ENCODE measurements around the gene CASP3. TPM values are rescaled to one million over a fixed set of nuclear protein-coding genes. Genes with fewer than 3 reads are reported as not detected.
A peak's percentile ranks its signal among the peaks of the same experiment; 100 is the strongest.
"Not testable (repeated sequence)": the region's sequence is repeated elsewhere in the genome, so short reads cannot be mapped to it uniquely, and the experiment has no call there.

The CASP3 gene
- polyA plus RNA-seq, 1 donor: 53.4 TPM

- H3K36me3 ChIP-seq (ENCODE audit: control insufficient read depth, insufficient read depth, low read length): peaks cover 46% of the 10 kb centered on the region
- no peak overlapping the region for H3K4me3 ChIP-seq (ENCODE audit: low read length)
- no peaks in the 10 kb centered on the region for H3K27me3 ChIP-seq (ENCODE audit: control insufficient read depth, insufficient read depth, low read length)
- peaks cover 7% of the 10 kb centered on the region for H3K4me1 ChIP-seq (ENCODE audit: control insufficient read depth, insufficient read depth, low read length)
- DNase-seq: no peak
- WGBS (ENCODE audit: insufficient coverage, low lambda C conversion rate): 100% methylated on average over 1 of the region's 3 CpGs
- H3K9me3 ChIP-seq (ENCODE audit: control insufficient read depth, low read depth, low read length): peaks cover 4% of the 10 kb centered on the region
- no peak overlapping the region for H3K27ac ChIP-seq (ENCODE audit: low read length)
Measured at GRCh38 chr4:184641022-184641421, 8.2 kb downstream of the CASP3 start.

- peak overlapping the region; percentile 35 for H3K27ac ChIP-seq (ENCODE audit: low read length)
- no CpG with 5 or more reads among the region's 4 CpGs for WGBS (ENCODE audit: insufficient coverage, low lambda C conversion rate)
Measured at GRCh38 chr4:184636897-184637296, 12.3 kb downstream of the CASP3 start.

DNA sequence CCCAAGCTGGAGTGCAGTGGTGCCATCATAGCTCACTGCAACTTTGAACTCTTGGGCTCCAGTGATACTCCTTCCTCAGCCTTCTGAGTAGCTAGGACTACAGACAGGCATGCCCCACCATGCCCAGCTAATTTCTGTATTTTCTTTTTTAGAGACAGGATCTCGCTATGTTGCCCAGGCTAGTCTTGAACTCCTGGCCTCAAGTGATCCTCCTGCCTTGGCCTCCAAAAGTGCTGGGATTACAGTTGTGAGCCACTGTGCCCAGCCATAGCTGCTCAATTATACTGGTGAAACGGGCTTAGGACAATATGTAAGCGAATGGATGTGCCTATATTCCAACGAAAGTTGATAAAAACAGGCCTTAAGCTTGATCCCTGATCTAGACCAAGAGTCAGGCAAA, 13.1 kb downstream of the CASP3 start:
- peaks cover 3% of the 10 kb centered on the region for H3K4me1 ChIP-seq (ENCODE audit: control insufficient read depth, insufficient read depth, low read length)
- DNase-seq: no peak
- no peak overlapping the region for H3K4me3 ChIP-seq (ENCODE audit: low read length)
- peak overlapping the region; percentile 35 for H3K27ac ChIP-seq (ENCODE audit: low read length)
- peaks cover 4% of the 10 kb centered on the region for H3K9me3 ChIP-seq (ENCODE audit: control insufficient read depth, low read depth, low read length)
- WGBS (ENCODE audit: insufficient coverage, low lambda C conversion rate): no CpG with 5 or more reads among the region's 4 CpGs
- H3K36me3 ChIP-seq (ENCODE audit: control insufficient read depth, insufficient read depth, low read length): peaks cover 55% of the 10 kb centered on the region
- no peaks in the 10 kb centered on the region for H3K27me3 ChIP-seq (ENCODE audit: control insufficient read depth, insufficient read depth, low read length)

More at GRCh38 chr4:184636897-184637296, 12.3 kb downstream of the CASP3 start:
- Histone ChIP-seq H3K36me3 (ENCODE audit: control insufficient read depth, insufficient read depth, low read length) (peaks cover 57% of the 10 kb centered on the region), H3K4me3 (ENCODE audit: low read length) (no peak overlapping the region), H3K9me3 (ENCODE audit: control insufficient read depth, low read depth, low read length) (peaks cover 4% of the 10 kb centered on the region), H3K4me1 (ENCODE audit: control insufficient read depth, insufficient read depth, low read length) (peaks cover 3% of the 10 kb centered on the region), H3K27me3 (ENCODE audit: control insufficient read depth, insufficient read depth, low read length) (no peaks in the 10 kb centered on the region)
- DNase-seq: no peak

DNA sequence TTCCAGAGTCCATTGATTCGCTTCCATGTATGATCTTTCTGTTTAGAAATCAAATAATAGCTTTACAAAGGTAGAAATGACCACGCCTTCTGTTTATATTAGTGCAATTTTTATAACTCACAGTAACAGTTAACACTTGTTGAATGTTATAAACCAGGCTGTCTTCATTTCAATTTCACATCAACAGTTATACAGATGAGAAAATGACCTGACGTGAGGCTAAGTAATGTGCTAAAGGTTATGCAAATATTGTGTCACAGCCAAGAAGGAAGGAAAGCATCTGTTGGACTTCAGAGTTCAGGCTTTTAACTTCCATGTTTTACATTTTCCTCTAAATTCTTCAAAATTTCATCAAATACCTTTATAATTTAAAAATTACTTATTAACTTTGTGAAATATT, 13.9 kb downstream of the CASP3 start:
- peaks cover 61% of the 10 kb centered on the region for H3K36me3 ChIP-seq (ENCODE audit: control insufficient read depth, insufficient read depth, low read length)

GRCh38 chr4:184632842-184633241, 16.4 kb downstream of the CASP3 start:
- no peaks in the 10 kb centered on the region for H3K27me3 ChIP-seq (ENCODE audit: control insufficient read depth, insufficient read depth, low read length)
- no peak overlapping the region for H3K4me3 ChIP-seq (ENCODE audit: low read length)
- H3K36me3 ChIP-seq (ENCODE audit: control insufficient read depth, insufficient read depth, low read length): peaks cover 65% of the 10 kb centered on the region
- no peak overlapping the region for H3K27ac ChIP-seq (ENCODE audit: low read length)
- peaks cover 4% of the 10 kb centered on the region for H3K9me3 ChIP-seq (ENCODE audit: control insufficient read depth, low read depth, low read length)
- no peak for DNase-seq
- no CpG with 5 or more reads among the region's 1 CpG for WGBS (ENCODE audit: insufficient coverage, low lambda C conversion rate)
- H3K4me1 ChIP-seq (ENCODE audit: control insufficient read depth, insufficient read depth, low read length): peaks cover 3% of the 10 kb centered on the region

More for the DNA sequence above, 13.9 kb downstream of the CASP3 start:
- peaks cover 4% of the 10 kb centered on the region for H3K9me3 ChIP-seq (ENCODE audit: control insufficient read depth, low read depth, low read length)
- DNase-seq: peak; percentile 28 to 69
- no peak overlapping the region for H3K4me3 ChIP-seq (ENCODE audit: low read length)
- H3K27me3 ChIP-seq (ENCODE audit: control insufficient read depth, insufficient read depth, low read length): no peaks in the 10 kb centered on the region
- WGBS (ENCODE audit: insufficient coverage, low lambda C conversion rate): 51% methylated on average over 2 of the region's 3 CpGs
- H3K4me1 ChIP-seq (ENCODE audit: control insufficient read depth, insufficient read depth, low read length): peaks cover 3% of the 10 kb centered on the region
- H3K27ac ChIP-seq (ENCODE audit: low read length): peak overlapping the region; percentile 35

GRCh38 chr4:184628103-184628502, 21.1 kb downstream of the CASP3 start:
- Histone ChIP-seq H3K4me1 (ENCODE audit: control insufficient read depth, insufficient read depth, low read length) (peaks cover 9% of the 10 kb centered on the region), H3K36me3 (ENCODE audit: control insufficient read depth, insufficient read depth, low read length) (peaks cover 37% of the 10 kb centered on the region), H3K27me3 (ENCODE audit: control insufficient read depth, insufficient read depth, low read length) (no peaks in the 10 kb centered on the region), H3K27ac (ENCODE audit: low read length) (no peak overlapping the region), H3K9me3 (ENCODE audit: control insufficient read depth, low read depth, low read length) (no peaks in the 10 kb centered on the region), H3K4me3 (ENCODE audit: low read length) (no peak overlapping the region)
- WGBS (ENCODE audit: insufficient coverage, low lambda C conversion rate): no CpG with 5 or more reads among the region's 4 CpGs
- no peak for DNase-seq

DNA sequence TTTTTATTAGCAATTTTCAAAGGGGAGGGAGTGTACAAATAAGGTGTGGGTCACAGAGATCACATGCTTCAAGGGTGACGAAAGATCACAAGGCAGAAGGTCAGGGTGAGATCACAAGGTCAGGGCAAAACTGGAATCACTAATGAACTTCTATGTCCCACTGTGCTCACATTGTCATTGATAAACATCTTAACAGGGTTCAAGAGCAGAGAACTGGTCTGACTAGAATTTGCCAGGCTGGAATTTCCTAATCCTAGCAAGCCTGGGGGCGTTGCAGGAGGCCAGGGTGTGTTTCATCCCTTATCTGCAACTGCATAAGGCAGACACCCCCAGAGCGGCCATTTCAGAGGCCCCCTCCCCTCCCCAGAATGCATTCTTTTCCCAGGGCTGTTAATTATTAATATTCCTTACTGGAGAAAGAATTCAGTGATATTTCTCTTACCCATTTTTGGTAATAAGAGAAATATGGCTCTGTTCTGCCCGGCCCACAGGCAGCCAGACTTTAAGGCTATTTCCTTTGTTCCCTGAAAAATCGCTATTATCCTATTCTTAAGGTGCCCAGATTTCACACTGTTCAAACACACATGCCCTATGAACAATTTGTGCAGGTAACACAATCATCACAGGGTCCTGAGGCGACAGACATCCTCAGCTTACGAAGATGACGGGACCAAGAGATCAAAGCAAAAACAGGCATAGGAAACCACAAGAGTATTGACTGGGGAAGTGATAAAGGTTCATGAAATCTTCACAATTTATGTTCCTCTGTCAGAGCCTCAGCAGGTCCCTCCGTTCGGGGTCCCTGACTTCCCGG, 23.3 kb downstream of the CASP3 start:
- not testable (repeated sequence) for H3K27me3 ChIP-seq (ENCODE audit: control insufficient read depth, insufficient read depth, low read length); H3K4me3 ChIP-seq (ENCODE audit: low read length); H3K9me3 ChIP-seq (ENCODE audit: control insufficient read depth, low read depth, low read length)
- 48% methylated on average over 3 of the region's 11 CpGs for WGBS (ENCODE audit: insufficient coverage, low lambda C conversion rate)
- peak overlapping the region; percentile 84 for H3K27ac ChIP-seq (ENCODE audit: low read length)
- peak; percentile 61 to 79 for DNase-seq
- peaks cover 30% of the 10 kb centered on the region for H3K36me3 ChIP-seq (ENCODE audit: control insufficient read depth, insufficient read depth, low read length)
- H3K4me1 ChIP-seq (ENCODE audit: control insufficient read depth, insufficient read depth, low read length): peaks cover 13% of the 10 kb centered on the region

DNA sequence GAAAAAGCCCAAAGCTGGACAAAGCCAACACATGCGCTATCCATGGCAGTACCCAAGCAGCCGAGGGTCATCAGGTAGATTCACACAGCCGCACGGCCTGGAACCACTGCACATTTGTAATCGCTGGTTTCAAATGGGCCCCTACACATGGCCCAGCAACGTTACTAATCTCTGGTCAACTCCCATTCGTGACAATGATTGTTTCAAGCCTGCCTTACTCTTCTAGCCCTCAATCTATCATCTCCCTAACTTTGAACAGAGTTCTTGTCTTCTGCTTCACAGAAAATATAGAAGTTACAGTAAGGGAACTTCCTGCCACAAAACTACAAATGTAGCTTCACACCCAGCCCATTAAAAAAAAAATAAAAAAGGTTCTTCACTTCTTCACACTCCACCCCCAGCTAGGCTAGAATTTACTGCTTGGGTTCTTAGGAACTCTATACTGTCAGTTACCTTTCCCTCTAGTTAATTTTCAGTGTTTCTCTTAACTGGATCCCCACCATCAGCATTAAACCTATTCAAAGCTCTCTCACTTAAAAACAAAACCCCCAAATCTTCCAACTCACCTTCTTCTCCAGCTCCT, 24.2 kb downstream of the CASP3 start:
- peak in 1 of 2 donors; percentile 26 for DNase-seq
- no CpG with 5 or more reads among the region's 7 CpGs for WGBS (ENCODE audit: insufficient coverage, low lambda C conversion rate)
- H3K4me3 ChIP-seq (ENCODE audit: low read length): no peak overlapping the region
- no peaks in the 10 kb centered on the region for H3K9me3 ChIP-seq (ENCODE audit: control insufficient read depth, low read depth, low read length)
- peak overlapping the region; percentile 84 for H3K27ac ChIP-seq (ENCODE audit: low read length)
- peaks cover 13% of the 10 kb centered on the region for H3K4me1 ChIP-seq (ENCODE audit: control insufficient read depth, insufficient read depth, low read length)
- H3K36me3 ChIP-seq (ENCODE audit: control insufficient read depth, insufficient read depth, low read length): peaks cover 22% of the 10 kb centered on the region
- no peaks in the 10 kb centered on the region for H3K27me3 ChIP-seq (ENCODE audit: control insufficient read depth, insufficient read depth, low read length)

- not testable (repeated sequence) for H3K4me3 ChIP-seq (ENCODE audit: low read length); H3K9me3 ChIP-seq (ENCODE audit: control insufficient read depth, low read depth, low read length); H3K27ac ChIP-seq (ENCODE audit: low read length); DNase-seq; H3K27me3 ChIP-seq (ENCODE audit: control insufficient read depth, insufficient read depth, low read length)
- H3K4me1 ChIP-seq (ENCODE audit: control insufficient read depth, insufficient read depth, low read length): peaks cover 13% of the 10 kb centered on the region
- 100% methylated on average over 1 of the region's 3 CpGs for WGBS (ENCODE audit: insufficient coverage, low lambda C conversion rate)
- H3K36me3 ChIP-seq (ENCODE audit: control insufficient read depth, insufficient read depth, low read length): peaks cover 16% of the 10 kb centered on the region
Measured at GRCh38 chr4:184624504-184624903, 24.7 kb downstream of the CASP3 start.

GRCh38 chr4:184621518-184621917, 27.7 kb downstream of the CASP3 start:
- H3K36me3 ChIP-seq (ENCODE audit: control insufficient read depth, insufficient read depth, low read length): no peaks in the 10 kb centered on the region
- H3K27me3 ChIP-seq (ENCODE audit: control insufficient read depth, insufficient read depth, low read length): no peaks in the 10 kb centered on the region
- 33% methylated on average over 1 of the region's 3 CpGs for WGBS (ENCODE audit: insufficient coverage, low lambda C conversion rate)
- no peak overlapping the region for H3K4me3 ChIP-seq (ENCODE audit: low read length)
- H3K9me3 ChIP-seq (ENCODE audit: control insufficient read depth, low read depth, low read length): no peaks in the 10 kb centered on the region
- peak overlapping the region; percentile 64 for H3K27ac ChIP-seq (ENCODE audit: low read length)
- DNase-seq: peak; percentile 26 to 47
- peaks cover 14% of the 10 kb centered on the region for H3K4me1 ChIP-seq (ENCODE audit: control insufficient read depth, insufficient read depth, low read length)

All from large intestine (tissue), 3 donors.